ENCODE results near the gene SWAP70. TPM values are rescaled to one million over a fixed set of nuclear protein-coding genes. Genes with fewer than 3 reads are reported as not detected.
A peak's percentile ranks its signal among the peaks of the same experiment; 100 is the strongest.

Gene SWAP70
- total RNA-seq, 4 donors from 2014 or later: 29.7 to 53.6 (median 38.8) TPM

- Histone ChIP-seq H3K36me3 (peaks cover 3 to 10% of the 10 kb centered on the region in 2 donors), H3K27ac (peak overlapping the region in 1 of 3 donors; percentile 24), H3K9me3 (no peaks in the 10 kb centered on the region), H3K27me3 (no peaks in the 10 kb centered on the region), H3K4me1 (peaks cover 0 to 44% of the 10 kb centered on the region in 2 donors), H3K4me3 (replicated peaks in 1 of 3) (no peak overlapping the region)
- intact Hi-C loops (cut with DNase I): loop anchor here (10.0 kb wide), 1 partner anchor 226 kb away; no protein-coding TSS in a partner anchor
- TF ChIP-seq CTCF (IDR thresholded peaks at IDR 0.05) (no peak), POLR2A (IDR thresholded peaks at IDR 0.05) (no peak)
- 56 to 70% methylated on average over 4 of the region's 4 CpGs for WGBS, 2 donors
- no peak for DNase-seq
Observed at GRCh38 chr11:9750551-9750950, 86.7 kb downstream of the SWAP70 start.

- 87 to 90% methylated on average over 3 of the region's 3 CpGs for WGBS, 2 donors
- TF ChIP-seq POLR2A (IDR thresholded peaks at IDR 0.05): no peak
- no peak for TF ChIP-seq CTCF (IDR thresholded peaks at IDR 0.05)
- H3K27me3 ChIP-seq: no peaks in the 10 kb centered on the region
- no peak overlapping the region for H3K4me3 ChIP-seq (replicated peaks in 1 of 3)
- peaks cover 3 to 10% of the 10 kb centered on the region in 2 donors for H3K36me3 ChIP-seq
- intact Hi-C loops (cut with DNase I): loop anchor here (10.0 kb wide), 1 partner anchor 227 kb away; no protein-coding TSS in a partner anchor
- H3K27ac ChIP-seq: no peak overlapping the region
- no peak for DNase-seq
- no peaks in the 10 kb centered on the region for H3K9me3 ChIP-seq
- peaks cover 0 to 49% of the 10 kb centered on the region in 2 donors for H3K4me1 ChIP-seq
Observed at GRCh38 chr11:9752091-9752490, 88.2 kb downstream of the SWAP70 start.

GRCh38 chr11:9753021-9753420 is 89.1 kb downstream of the SWAP70 start:
- no peak overlapping the region for H3K4me3 ChIP-seq (replicated peaks in 1 of 3)
- H3K9me3 ChIP-seq: no peaks in the 10 kb centered on the region
- no peak for DNase-seq
- intact Hi-C loops (cut with DNase I): loop anchor here (10.0 kb wide), 1 partner anchor 228 kb away; no protein-coding TSS in a partner anchor
- WGBS, 2 donors: 74 to 90% methylated on average over 3 of the region's 3 CpGs
- peaks cover 0 to 47% of the 10 kb centered on the region in 2 donors for H3K4me1 ChIP-seq
- no peak overlapping the region for H3K27ac ChIP-seq
- H3K36me3 ChIP-seq: peaks cover 3 to 10% of the 10 kb centered on the region in 2 donors
- TF ChIP-seq CTCF (IDR thresholded peaks at IDR 0.05) (no peak), POLR2A (IDR thresholded peaks at IDR 0.05) (no peak)
- H3K27me3 ChIP-seq: no peaks in the 10 kb centered on the region

- H3K27me3 ChIP-seq: no peaks in the 10 kb centered on the region
- no peak overlapping the region for H3K4me3 ChIP-seq (replicated peaks in 1 of 3)
- TF ChIP-seq CTCF (IDR thresholded peaks at IDR 0.05) (no peak), POLR2A (IDR thresholded peaks at IDR 0.05) (no peak)
- H3K36me3 ChIP-seq: peaks cover 3 to 10% of the 10 kb centered on the region in 2 donors
- peak in 1 of 2 donors; percentile 41 for DNase-seq
- peak overlapping the region in 2 of 3 donors; percentile 32 to 65 for H3K27ac ChIP-seq
- WGBS, 2 donors: 67 to 71% methylated on average over 3 of the region's 3 CpGs
- H3K4me1 ChIP-seq: peaks cover 3 to 47% of the 10 kb centered on the region in 2 donors
- H3K9me3 ChIP-seq: no peaks in the 10 kb centered on the region
- intact Hi-C loops (cut with DNase I): loop anchor here (10.0 kb wide), 1 partner anchor 229 kb away; no protein-coding TSS in a partner anchor
Observed at GRCh38 chr11:9754010-9754471, 90.2 kb downstream of the SWAP70 start.

- H3K4me1 ChIP-seq: peaks cover 19 to 63% of the 10 kb centered on the region in 2 donors
Observed at GRCh38 chr11:9755561-9756185, 91.8 kb downstream of the SWAP70 start.

More at GRCh38 chr11:9755561-9756185, 91.8 kb downstream of the SWAP70 start:
- intact Hi-C loops (cut with DNase I): loop anchor here (5.0 to 10.0 kb wide), 3 partner anchors 217 to 567 kb away; no protein-coding TSS in a partner anchor
- WGBS, 2 donors: 62 to 66% methylated on average over 7 of the region's 7 CpGs
- Histone ChIP-seq H3K27me3 (no peaks in the 10 kb centered on the region), H3K27ac (no peak overlapping the region), H3K36me3 (peaks cover 0 to 4% of the 10 kb centered on the region in 2 donors), H3K4me3 (replicated peaks in 1 of 3) (no peak overlapping the region), H3K9me3 (no peaks in the 10 kb centered on the region)
- TF ChIP-seq CTCF (IDR thresholded peaks at IDR 0.05): no peak
- no peak for TF ChIP-seq POLR2A (IDR thresholded peaks at IDR 0.05)
- no peak for DNase-seq
